ENCODE measurements around the gene PDS5B.
"Not testable (repeated sequence)": the region's sequence is repeated elsewhere in the genome, so short reads cannot be mapped to it uniquely, and the experiment has no call there.

Gene PDS5B, protein sequence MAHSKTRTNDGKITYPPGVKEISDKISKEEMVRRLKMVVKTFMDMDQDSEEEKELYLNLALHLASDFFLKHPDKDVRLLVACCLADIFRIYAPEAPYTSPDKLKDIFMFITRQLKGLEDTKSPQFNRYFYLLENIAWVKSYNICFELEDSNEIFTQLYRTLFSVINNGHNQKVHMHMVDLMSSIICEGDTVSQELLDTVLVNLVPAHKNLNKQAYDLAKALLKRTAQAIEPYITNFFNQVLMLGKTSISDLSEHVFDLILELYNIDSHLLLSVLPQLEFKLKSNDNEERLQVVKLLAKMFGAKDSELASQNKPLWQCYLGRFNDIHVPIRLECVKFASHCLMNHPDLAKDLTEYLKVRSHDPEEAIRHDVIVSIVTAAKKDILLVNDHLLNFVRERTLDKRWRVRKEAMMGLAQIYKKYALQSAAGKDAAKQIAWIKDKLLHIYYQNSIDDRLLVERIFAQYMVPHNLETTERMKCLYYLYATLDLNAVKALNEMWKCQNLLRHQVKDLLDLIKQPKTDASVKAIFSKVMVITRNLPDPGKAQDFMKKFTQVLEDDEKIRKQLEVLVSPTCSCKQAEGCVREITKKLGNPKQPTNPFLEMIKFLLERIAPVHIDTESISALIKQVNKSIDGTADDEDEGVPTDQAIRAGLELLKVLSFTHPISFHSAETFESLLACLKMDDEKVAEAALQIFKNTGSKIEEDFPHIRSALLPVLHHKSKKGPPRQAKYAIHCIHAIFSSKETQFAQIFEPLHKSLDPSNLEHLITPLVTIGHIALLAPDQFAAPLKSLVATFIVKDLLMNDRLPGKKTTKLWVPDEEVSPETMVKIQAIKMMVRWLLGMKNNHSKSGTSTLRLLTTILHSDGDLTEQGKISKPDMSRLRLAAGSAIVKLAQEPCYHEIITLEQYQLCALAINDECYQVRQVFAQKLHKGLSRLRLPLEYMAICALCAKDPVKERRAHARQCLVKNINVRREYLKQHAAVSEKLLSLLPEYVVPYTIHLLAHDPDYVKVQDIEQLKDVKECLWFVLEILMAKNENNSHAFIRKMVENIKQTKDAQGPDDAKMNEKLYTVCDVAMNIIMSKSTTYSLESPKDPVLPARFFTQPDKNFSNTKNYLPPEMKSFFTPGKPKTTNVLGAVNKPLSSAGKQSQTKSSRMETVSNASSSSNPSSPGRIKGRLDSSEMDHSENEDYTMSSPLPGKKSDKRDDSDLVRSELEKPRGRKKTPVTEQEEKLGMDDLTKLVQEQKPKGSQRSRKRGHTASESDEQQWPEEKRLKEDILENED (N-terminal part only)

DNA sequence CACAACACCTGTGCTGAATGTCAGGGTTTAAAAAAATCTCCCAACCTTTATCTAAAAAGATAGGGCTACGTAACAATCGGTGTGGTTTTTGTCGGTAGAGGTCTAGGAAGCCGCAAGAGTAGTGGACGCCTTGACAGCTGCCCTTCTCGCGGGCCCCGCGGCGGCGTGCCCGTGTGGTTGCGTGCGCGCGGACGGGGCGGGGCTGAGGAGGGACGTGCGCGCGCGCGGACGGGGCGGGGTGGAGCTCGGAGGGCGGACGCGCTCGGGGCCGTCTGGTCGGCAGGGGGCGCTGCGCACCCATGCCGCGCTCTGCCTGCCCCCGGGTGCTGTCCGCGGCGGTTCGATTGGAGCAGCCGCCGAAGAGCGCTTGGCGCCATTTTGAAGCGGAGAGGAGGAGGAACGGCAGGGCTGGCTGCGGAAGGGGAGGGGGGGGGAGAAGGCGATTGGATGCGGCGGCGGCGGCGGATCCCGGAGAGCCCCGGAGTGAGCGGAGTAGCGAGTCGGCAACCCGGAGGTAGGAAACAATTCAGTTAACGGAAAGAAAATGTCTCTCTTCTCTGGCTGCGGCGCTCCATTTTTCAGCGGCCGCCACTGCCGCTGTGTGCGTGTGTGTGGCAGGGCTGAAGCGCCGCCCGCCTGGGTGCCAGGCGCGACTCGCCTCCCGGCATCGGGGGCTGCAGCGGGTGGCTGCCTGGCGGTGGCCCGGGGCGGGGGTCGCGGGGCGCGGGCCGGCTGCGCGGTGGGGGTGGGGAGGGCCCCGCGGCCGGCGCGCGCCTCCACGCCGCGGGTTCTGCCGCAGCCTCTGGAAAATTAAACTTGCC lies at the start of gene PDS5B:
PDS5B (plus strand) TSS at position 373 of the 821 bp plus-strand sequence. CDS start 62,321 bp downstream, outside the sequence.
- peak; percentile 96 for DNase-seq

GRCh38 chr13:32537580-32538142 lies 48.6 kb upstream of the PDS5B start:
- DNase-seq = peak; percentile 35

GRCh38 chr13:32538143-32538620 lies 48.1 kb upstream of the PDS5B start:
- no peak for DNase-seq

DNA sequence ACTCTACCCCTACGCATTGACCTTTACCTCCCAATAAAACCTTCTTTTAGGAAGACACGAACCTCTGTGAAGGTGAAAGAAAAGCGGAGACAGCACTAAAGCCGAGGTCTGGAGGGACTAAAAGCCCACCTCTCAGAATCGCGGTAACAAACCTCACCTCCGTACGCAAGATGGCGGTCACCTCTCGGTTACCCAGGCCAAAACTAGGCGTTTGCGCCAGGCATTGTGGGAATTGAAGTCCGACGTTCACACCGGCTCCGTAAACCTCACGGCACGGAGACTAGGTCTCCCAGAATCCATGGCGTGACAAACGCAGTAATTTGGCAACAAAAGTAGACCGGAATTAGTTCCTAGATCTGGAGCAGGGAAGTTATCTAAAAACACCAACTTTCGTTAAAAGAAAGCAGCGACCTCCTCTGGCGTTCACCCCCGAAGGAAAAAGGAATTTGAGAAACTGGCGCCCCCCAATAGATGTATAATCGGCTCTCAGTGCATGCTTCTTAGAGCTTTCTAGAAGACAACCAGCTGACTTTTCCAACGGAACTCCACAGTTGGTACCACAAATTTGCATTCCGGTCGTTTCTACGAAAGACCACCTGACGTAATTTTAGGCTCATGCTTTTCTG lies 47.5 kb upstream of the PDS5B start, which contains the start of gene N4BP2L2:
N4BP2L2 (minus strand) TSS at position 175 of the 626 bp plus-strand sequence. CDS start 1,768 bp downstream, outside the sequence.
- DNase-seq = peak; percentile 90

GRCh38 chr13:32542221-32542620 lies 44.0 kb upstream of the PDS5B start:
- no peak for DNase-seq

GRCh38 chr13:32545083-32545482 lies 41.2 kb upstream of the PDS5B start:
- no peak for DNase-seq

DNA sequence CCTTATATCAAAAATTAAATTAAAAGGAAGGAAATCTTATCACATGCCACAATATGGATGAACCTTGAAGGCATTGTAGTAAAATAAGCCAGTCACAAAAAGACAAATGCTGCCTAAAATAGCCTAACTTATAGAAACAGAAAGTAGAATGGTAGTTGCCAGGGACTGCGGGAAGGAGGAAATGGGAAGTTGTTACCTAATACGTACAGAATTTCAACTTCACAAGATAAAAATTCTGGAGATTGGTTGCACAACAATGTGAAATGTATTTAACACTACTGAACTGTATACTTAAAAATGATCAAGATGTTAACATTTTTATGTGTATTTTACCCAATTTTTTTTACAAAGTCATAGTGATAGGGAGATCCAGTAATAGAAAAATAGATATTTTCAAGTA lies 37.4 kb upstream of the PDS5B start:
- no peak for DNase-seq

- no peak for DNase-seq
Measured at GRCh38 chr13:32549788-32550187, 36.5 kb upstream of the PDS5B start.

DNA sequence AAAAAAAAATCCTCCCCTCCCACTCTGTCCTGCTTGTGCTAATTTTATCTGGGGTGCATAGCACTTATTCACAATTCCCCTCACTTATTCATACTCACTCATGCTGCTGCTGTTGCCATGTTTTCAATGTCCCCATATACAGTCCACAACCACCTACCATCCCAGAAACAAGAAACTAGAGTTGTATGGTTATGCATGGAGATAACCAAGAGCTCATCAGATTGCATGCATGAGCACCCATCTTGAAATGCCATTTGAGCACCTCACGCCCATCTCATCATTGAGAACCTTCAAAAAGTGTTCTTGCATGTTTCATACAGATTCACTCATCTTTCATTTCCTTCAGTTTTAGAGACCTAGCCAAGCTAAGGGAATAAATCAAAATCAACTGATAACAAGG lies 32.5 kb upstream of the PDS5B start:
- DNase-seq = no peak

DNA sequence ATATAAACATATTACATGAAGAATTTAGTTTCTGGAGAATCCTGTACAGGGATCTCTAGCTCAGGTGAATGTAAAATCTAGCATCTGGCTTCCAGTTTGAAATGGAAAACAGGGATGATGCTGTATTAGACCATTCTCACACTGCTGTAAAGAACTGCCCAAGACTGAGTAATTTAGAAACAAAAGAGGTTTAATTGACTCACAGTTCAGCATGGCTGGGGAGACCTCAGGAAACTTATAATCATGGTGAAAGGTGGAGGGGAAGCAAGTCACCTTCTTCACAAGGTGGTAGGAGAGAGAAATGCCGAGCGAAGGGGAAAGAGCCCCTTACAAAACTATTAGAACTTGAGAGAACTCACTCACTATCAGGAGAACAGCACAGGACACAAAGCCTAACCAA lies 30.6 kb upstream of the PDS5B start:
- DNase-seq = no peak

DNA sequence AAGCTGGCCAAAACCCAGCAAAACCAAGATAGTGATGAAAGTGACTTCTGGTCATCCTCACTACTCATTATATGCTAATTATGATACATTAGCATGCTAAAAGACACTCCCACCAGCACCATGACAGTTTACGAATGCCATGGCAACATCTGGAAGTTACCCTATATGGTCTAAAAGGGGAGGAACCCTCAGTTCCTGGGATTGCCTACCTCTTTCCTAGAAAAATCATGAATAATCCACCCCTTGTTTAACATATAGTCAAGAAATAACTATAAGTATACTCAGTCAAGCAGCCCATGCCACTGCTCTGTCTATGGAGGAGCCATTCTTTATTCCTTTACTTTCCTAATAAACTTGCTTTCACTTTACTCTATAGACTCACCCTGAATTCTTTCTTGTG lies 25.4 kb upstream of the PDS5B start:
- DNase-seq = not testable (repeated sequence)

- not testable (repeated sequence) for DNase-seq
Measured at GRCh38 chr13:32575687-32576086, 10.6 kb upstream of the PDS5B start.

DNA sequence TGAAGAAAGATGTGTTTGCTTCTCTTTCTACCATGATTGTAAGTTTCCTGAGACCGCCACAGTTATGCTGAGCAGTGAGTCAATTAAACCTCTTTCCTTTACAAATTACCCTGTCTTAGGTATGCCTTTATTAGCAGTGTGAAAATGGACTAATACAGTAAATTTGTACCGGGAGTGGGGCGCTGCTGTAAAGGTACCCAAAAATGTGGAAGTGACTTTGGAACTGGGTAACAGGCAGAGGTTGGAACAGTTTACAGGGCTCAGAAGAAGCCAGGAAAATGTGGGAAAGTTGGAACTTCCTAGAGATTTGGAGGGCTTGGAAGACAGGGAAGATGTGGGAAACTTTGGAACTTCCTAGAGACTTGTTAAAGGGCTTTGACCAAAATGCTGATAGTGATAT lies 9.2 kb upstream of the PDS5B start:
- DNase-seq = no peak

GRCh38 chr13:32581177-32581786 lies 5.0 kb upstream of the PDS5B start:
- DNase-seq = no peak

DNA sequence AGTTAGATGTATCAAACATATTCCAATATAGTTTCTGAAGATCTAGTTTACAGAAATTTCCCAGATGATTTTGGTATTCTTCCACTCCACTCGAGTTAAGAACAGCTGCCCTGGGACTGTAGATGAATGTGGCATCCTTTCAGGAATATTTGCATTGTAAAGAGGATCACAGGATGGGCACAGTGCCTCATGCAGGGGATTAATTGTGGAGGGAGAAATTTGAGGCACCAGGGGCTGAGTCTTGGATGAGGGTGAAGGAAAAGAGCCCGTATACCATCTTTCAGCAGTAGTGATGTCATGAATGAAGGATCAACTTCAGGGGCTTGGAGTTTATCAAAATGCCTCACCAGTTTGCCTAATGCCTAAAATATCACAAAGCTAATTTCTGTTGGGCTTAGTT lies 4.0 kb upstream of the PDS5B start:
- DNase-seq = no peak

- no peak for DNase-seq
Measured at GRCh38 chr13:32582991-32583390, 3.3 kb upstream of the PDS5B start.

GRCh38 chr13:32585550-32586079 lies 637 bp upstream of the PDS5B start:
- DNase-seq = peak; percentile 25

DNA sequence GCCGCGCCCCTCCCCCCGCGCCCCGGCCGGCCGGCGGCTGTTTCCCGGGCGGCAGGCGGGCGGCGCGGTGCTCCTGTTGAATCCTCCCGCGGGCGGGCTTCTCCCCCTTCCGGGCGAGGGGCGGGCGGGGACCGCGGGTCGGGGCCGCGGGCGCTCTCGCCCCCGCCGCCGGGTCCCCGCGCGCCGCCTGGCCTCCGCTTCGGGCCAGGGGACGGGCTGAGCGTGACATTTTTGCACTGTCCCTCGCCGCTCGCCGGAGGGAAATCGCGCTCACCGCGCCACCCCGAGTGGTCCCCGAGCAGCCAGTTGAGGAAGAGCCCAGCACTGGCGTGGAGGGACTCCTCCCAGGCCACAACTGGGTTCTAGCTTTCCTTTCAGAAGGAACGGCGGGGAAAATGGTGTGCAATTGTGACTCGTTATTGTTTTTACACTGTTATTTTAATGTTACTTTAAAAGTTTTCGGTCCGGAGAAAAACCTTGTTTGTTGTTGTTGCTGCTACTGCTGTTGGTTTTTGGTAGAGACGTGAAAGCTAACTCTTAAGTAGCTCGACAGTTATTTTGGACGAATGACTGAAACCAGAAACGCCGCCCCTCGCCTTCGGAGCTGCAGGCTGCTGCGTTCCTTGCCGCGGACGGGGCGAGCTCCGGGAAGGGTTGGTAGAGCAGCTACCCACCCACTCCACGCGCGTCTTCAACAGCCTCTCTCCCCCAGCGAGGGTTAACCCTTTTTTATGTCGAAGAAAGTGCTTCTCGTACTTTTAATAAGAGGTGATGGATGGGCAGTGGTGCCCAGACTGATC lies 959 bp downstream of the PDS5B start:
- peak; percentile 73 for DNase-seq

DNA sequence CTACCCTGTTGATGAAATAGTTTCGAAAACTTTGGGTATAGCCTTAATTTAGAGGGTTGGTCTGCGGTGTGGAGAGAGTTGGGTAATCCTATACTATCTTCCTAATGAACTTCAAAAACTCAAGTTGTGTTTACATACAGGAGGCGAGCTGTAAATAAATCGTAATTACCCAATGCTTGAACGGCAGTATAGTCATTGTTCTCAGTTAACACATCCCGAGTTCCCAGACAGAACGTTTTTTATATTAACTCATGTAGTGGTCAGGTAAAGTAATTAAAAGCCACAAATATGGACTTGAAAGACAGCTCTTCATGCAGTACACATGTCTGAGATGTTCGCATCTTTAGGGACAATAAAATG lies 1.5 kb downstream of the PDS5B start:
- DNase-seq = no peak
